ENCODE results near the gene TRIM73. TPM values are rescaled to one million over a fixed set of nuclear protein-coding genes. Genes with fewer than 3 reads are reported as not detected.
"Not testable (repeated sequence)": the region's sequence is repeated elsewhere in the genome, so short reads cannot be mapped to it uniquely, and the experiment has no call there.

Gene TRIM73
- total and polyA plus RNA-seq, 2 donors from 2014 or later = 3.8 to 4.3 TPM

- H3K27ac ChIP-seq (ENCODE audit: low read depth in 2 of 2, low read length in 2 of 2); H3K9ac ChIP-seq (ENCODE audit: low read length in 3 of 3); intact Hi-C loops (cut with DNase I); H3K27me3 ChIP-seq (ENCODE audit: control insufficient read depth, insufficient read depth, low read length); H3K4me3 ChIP-seq (ENCODE audit: low read length in 3 of 3); H3K9me3 ChIP-seq (ENCODE audit: control insufficient read depth in 2 of 3, insufficient read depth in 1 of 3, low read length in 3 of 3); DNase-seq; H3K36me3 ChIP-seq (ENCODE audit: control insufficient read depth in 2 of 3, insufficient read depth in 3 of 3, low read length in 3 of 3); H3K4me1 ChIP-seq (ENCODE audit: control insufficient read depth in 2 of 3, insufficient read depth in 2 of 3, low read depth in 1 of 3, low read length in 3 of 3): not testable (repeated sequence)
- peak; percentile 39 for FAIRE-seq
Observed at GRCh38 chr7:75452494-75452955, 57.1 kb downstream of the TRIM73 start.

Other genes with a start within 250 kb of the TRIM73 start
- gene POM121C, start 90.7 kb downstream of the TRIM73 start, total RNA-seq = 47.2 TPM
- gene POM121C, start 90.7 kb downstream of the TRIM73 start, polyA plus RNA-seq (ENCODE audit: insufficient read depth, low read depth, low replicate concordance) = 8.6 TPM
- gene SPDYE5, start 96.7 kb downstream of the TRIM73 start, total RNA-seq = not detected
- not detected for gene SPDYE5, start 96.7 kb downstream of the TRIM73 start, polyA plus RNA-seq (ENCODE audit: insufficient read depth, low read depth, low replicate concordance)